ENCODE data around the gene CFAP46. TPM values are rescaled to one million over a fixed set of nuclear protein-coding genes. Genes with fewer than 3 reads are reported as not detected.

Gene CFAP46
- polyA plus RNA-seq, 2 donors, result 0.40 to 0.73 TPM

- Histone ChIP-seq H3K27ac (ENCODE audit: low read depth in 2 of 2, low read length in 1 of 2) (no peak overlapping the region), H3K4me1 (ENCODE audit: control insufficient read depth in 2 of 2, insufficient read depth in 2 of 2, low read length in 1 of 2) (peaks cover 0 to 5% of the 10 kb centered on the region in 2 donors), H3K4me3 (ENCODE audit: low read depth in 1 of 2, low read length in 2 of 2) (no peak overlapping the region), H3K9me3 (ENCODE audit: control insufficient read depth in 2 of 2, insufficient read depth in 1 of 2, low read depth in 1 of 2, low read length in 1 of 2) (peaks cover 0 to 2% of the 10 kb centered on the region in 2 donors), H3K27me3 (ENCODE audit: control insufficient read depth in 1 of 2, insufficient read depth in 2 of 2, low read length in 2 of 2) (no peaks in the 10 kb centered on the region), H3K36me3 (ENCODE audit: control insufficient read depth in 2 of 2, insufficient read depth in 2 of 2, low read length in 1 of 2) (no peaks in the 10 kb centered on the region)
- WGBS, 2 donors, result 79 to 83% methylated on average over 28 of the region's 28 CpGs
These were observed 32.0 kb downstream of the CFAP46 start for GRCh38 chr10:132910186-132910880.

- Histone ChIP-seq H3K36me3 (ENCODE audit: control insufficient read depth in 2 of 2, insufficient read depth in 2 of 2, low read length in 1 of 2) (no peaks in the 10 kb centered on the region), H3K4me1 (ENCODE audit: control insufficient read depth in 2 of 2, insufficient read depth in 2 of 2, low read length in 1 of 2) (peaks cover 0 to 3% of the 10 kb centered on the region in 2 donors), H3K4me3 (ENCODE audit: low read depth in 1 of 2, low read length in 2 of 2) (no peak overlapping the region), H3K27ac (ENCODE audit: low read depth in 2 of 2, low read length in 1 of 2) (no peak overlapping the region), H3K27me3 (ENCODE audit: control insufficient read depth in 1 of 2, insufficient read depth in 2 of 2, low read length in 2 of 2) (no peaks in the 10 kb centered on the region), H3K9me3 (ENCODE audit: control insufficient read depth in 2 of 2, insufficient read depth in 1 of 2, low read depth in 1 of 2, low read length in 1 of 2) (peaks cover 0 to 2% of the 10 kb centered on the region in 2 donors)
- WGBS, 2 donors, result 79 to 88% methylated on average over 21 of the region's 21 CpGs
These were observed 32.8 kb downstream of the CFAP46 start for GRCh38 chr10:132909491-132910071.

GRCh38 chr10:132908621-132909295 lies 33.6 kb downstream of the CFAP46 start:
- WGBS, 2 donors, result 91 to 94% methylated on average over 33 of the region's 33 CpGs
- H3K4me1 ChIP-seq (ENCODE audit: control insufficient read depth in 2 of 2, insufficient read depth in 2 of 2, low read length in 1 of 2), result peaks cover 0 to 6% of the 10 kb centered on the region in 2 donors
- H3K27ac ChIP-seq (ENCODE audit: low read depth in 2 of 2, low read length in 1 of 2), result no peak overlapping the region
- no peak overlapping the region for H3K4me3 ChIP-seq (ENCODE audit: low read depth in 1 of 2, low read length in 2 of 2)
- H3K9me3 ChIP-seq (ENCODE audit: control insufficient read depth in 2 of 2, insufficient read depth in 1 of 2, low read depth in 1 of 2, low read length in 1 of 2), result peaks cover 0 to 2% of the 10 kb centered on the region in 2 donors
- no peaks in the 10 kb centered on the region for H3K36me3 ChIP-seq (ENCODE audit: control insufficient read depth in 2 of 2, insufficient read depth in 2 of 2, low read length in 1 of 2)
- H3K27me3 ChIP-seq (ENCODE audit: control insufficient read depth in 1 of 2, insufficient read depth in 2 of 2, low read length in 2 of 2), result no peaks in the 10 kb centered on the region

- WGBS, 2 donors, result 84 to 89% methylated on average over 40 to 41 of the region's 41 CpGs
These were observed 34.3 kb downstream of the CFAP46 start for GRCh38 chr10:132907821-132908620.

GRCh38 chr10:132906836-132907235 lies 35.5 kb downstream of the CFAP46 start:
- Histone ChIP-seq H3K9me3 (ENCODE audit: control insufficient read depth in 2 of 2, insufficient read depth in 1 of 2, low read depth in 1 of 2, low read length in 1 of 2) (peaks cover 0 to 2% of the 10 kb centered on the region in 2 donors), H3K27me3 (ENCODE audit: control insufficient read depth in 1 of 2, insufficient read depth in 2 of 2, low read length in 2 of 2) (no peaks in the 10 kb centered on the region), H3K4me3 (ENCODE audit: low read depth in 1 of 2, low read length in 2 of 2) (no peak overlapping the region), H3K36me3 (ENCODE audit: control insufficient read depth in 2 of 2, insufficient read depth in 2 of 2, low read length in 1 of 2) (no peaks in the 10 kb centered on the region), H3K27ac (ENCODE audit: low read depth in 2 of 2, low read length in 1 of 2) (no peak overlapping the region), H3K4me1 (ENCODE audit: control insufficient read depth in 2 of 2, insufficient read depth in 2 of 2, low read length in 1 of 2) (peaks cover 0 to 3% of the 10 kb centered on the region in 2 donors)
- 75 to 80% methylated on average over 19 of the region's 19 CpGs for WGBS, 2 donors

More at GRCh38 chr10:132907821-132908620, 34.3 kb downstream of the CFAP46 start:
- Histone ChIP-seq H3K4me3 (ENCODE audit: low read depth in 1 of 2, low read length in 2 of 2) (no peak overlapping the region), H3K9me3 (ENCODE audit: control insufficient read depth in 2 of 2, insufficient read depth in 1 of 2, low read depth in 1 of 2, low read length in 1 of 2) (peaks cover 0 to 2% of the 10 kb centered on the region in 2 donors), H3K27me3 (ENCODE audit: control insufficient read depth in 1 of 2, insufficient read depth in 2 of 2, low read length in 2 of 2) (no peaks in the 10 kb centered on the region), H3K36me3 (ENCODE audit: control insufficient read depth in 2 of 2, insufficient read depth in 2 of 2, low read length in 1 of 2) (no peaks in the 10 kb centered on the region), H3K4me1 (ENCODE audit: control insufficient read depth in 2 of 2, insufficient read depth in 2 of 2, low read length in 1 of 2) (peaks cover 0 to 3% of the 10 kb centered on the region in 2 donors), H3K27ac (ENCODE audit: low read depth in 2 of 2, low read length in 1 of 2) (no peak overlapping the region)

- no peak overlapping the region for H3K4me3 ChIP-seq (ENCODE audit: low read depth in 1 of 2, low read length in 2 of 2)
- peaks cover 0 to 3% of the 10 kb centered on the region in 2 donors for H3K4me1 ChIP-seq (ENCODE audit: control insufficient read depth in 2 of 2, insufficient read depth in 2 of 2, low read length in 1 of 2)
- H3K9me3 ChIP-seq (ENCODE audit: control insufficient read depth in 2 of 2, insufficient read depth in 1 of 2, low read depth in 1 of 2, low read length in 1 of 2), result peaks cover 0 to 2% of the 10 kb centered on the region in 2 donors
- 95% methylated on average over 15 of the region's 15 CpGs for WGBS, 2 donors
- no peak overlapping the region for H3K27ac ChIP-seq (ENCODE audit: low read depth in 2 of 2, low read length in 1 of 2)
- H3K36me3 ChIP-seq (ENCODE audit: control insufficient read depth in 2 of 2, insufficient read depth in 2 of 2, low read length in 1 of 2), result no peaks in the 10 kb centered on the region
- no peaks in the 10 kb centered on the region for H3K27me3 ChIP-seq (ENCODE audit: control insufficient read depth in 1 of 2, insufficient read depth in 2 of 2, low read length in 2 of 2)
These were observed 36.3 kb downstream of the CFAP46 start for GRCh38 chr10:132906106-132906505.

- Histone ChIP-seq H3K9me3 (ENCODE audit: control insufficient read depth in 2 of 2, insufficient read depth in 1 of 2, low read depth in 1 of 2, low read length in 1 of 2) (peaks cover 0 to 4% of the 10 kb centered on the region in 2 donors), H3K27ac (ENCODE audit: low read depth in 2 of 2, low read length in 1 of 2) (no peak overlapping the region), H3K4me1 (ENCODE audit: control insufficient read depth in 2 of 2, insufficient read depth in 2 of 2, low read length in 1 of 2) (peaks cover 0 to 3% of the 10 kb centered on the region in 2 donors), H3K36me3 (ENCODE audit: control insufficient read depth in 2 of 2, insufficient read depth in 2 of 2, low read length in 1 of 2) (no peaks in the 10 kb centered on the region), H3K4me3 (ENCODE audit: low read depth in 1 of 2, low read length in 2 of 2) (no peak overlapping the region), H3K27me3 (ENCODE audit: control insufficient read depth in 1 of 2, insufficient read depth in 2 of 2, low read length in 2 of 2) (no peaks in the 10 kb centered on the region)
- 92% methylated on average over 1 of the region's 1 CpG for WGBS, 2 donors
These were observed 36.7 kb downstream of the CFAP46 start for GRCh38 chr10:132905661-132906060.

- Histone ChIP-seq H3K9me3 (ENCODE audit: control insufficient read depth in 2 of 2, insufficient read depth in 1 of 2, low read depth in 1 of 2, low read length in 1 of 2) (peaks cover 0 to 8% of the 10 kb centered on the region in 2 donors), H3K36me3 (ENCODE audit: control insufficient read depth in 2 of 2, insufficient read depth in 2 of 2, low read length in 1 of 2) (no peaks in the 10 kb centered on the region), H3K4me3 (ENCODE audit: low read depth in 1 of 2, low read length in 2 of 2) (no peak overlapping the region), H3K27ac (ENCODE audit: low read depth in 2 of 2, low read length in 1 of 2) (peak overlapping the region; percentile 90 to 97), H3K27me3 (ENCODE audit: control insufficient read depth in 1 of 2, insufficient read depth in 2 of 2, low read length in 2 of 2) (no peaks in the 10 kb centered on the region), H3K4me1 (ENCODE audit: control insufficient read depth in 2 of 2, insufficient read depth in 2 of 2, low read length in 1 of 2) (peaks cover 0 to 3% of the 10 kb centered on the region in 2 donors)
- WGBS, 2 donors, result 70 to 73% methylated on average over 21 of the region's 21 CpGs
These were observed 37.3 kb downstream of the CFAP46 start for GRCh38 chr10:132904814-132905649.
